HepG2 (cell line): ENCODE measurements around the gene CRKL. TPM values are rescaled to one million over a fixed set of nuclear protein-coding genes. Genes with fewer than 3 reads are reported as not detected.
A peak's percentile ranks its signal among the peaks of the same experiment; 100 is the strongest.

Experiments
- ADNP ChIP-seq: sonication (generic); formaldehyde crosslinking; IDR thresholded peaks from 2 replicates; pipeline ENCODE4 v1.4.0; 2020; ENCODE audit warnings: missing genetic modification reagents
- DMAP1 ChIP-seq: IDR thresholded peaks from 2 replicates; pipeline ENCODE4 v1.6.1; 2016
- JDP2 ChIP-seq: sonication (generic); formaldehyde crosslinking; IDR thresholded peaks from 2 replicates; pipeline ENCODE4 v1.8.1; 2022; ENCODE audit warnings: missing genetic modification reagents, borderline replicate concordance
- MATR3 ChIP-seq: sonication (generic); formaldehyde crosslinking; IDR thresholded peaks from 2 replicates; pipeline ENCODE4 v1.4.0; 2020; ENCODE audit warnings: missing genetic modification reagents
- MIER2 ChIP-seq: IDR thresholded peaks from 2 replicates; pipeline ENCODE4 v1.6.1; 2016; ENCODE audit warnings: missing biosample characterization, missing genetic modification reagents
- NFYC ChIP-seq: IDR thresholded peaks from 2 replicates; pipeline ENCODE4 v1.6.1; 2016; ENCODE audit warnings: missing genetic modification reagents, missing compliant biosample characterization
- PPARG ChIP-seq: conservative IDR thresholded peaks from 2 replicates; pipeline ENCODE4 v1.6.1; 2016; ENCODE audit warnings: missing biosample characterization, missing genetic modification reagents
- PRMT3 ChIP-seq: sonication (generic); formaldehyde crosslinking; IDR thresholded peaks from 2 replicates; pipeline ENCODE4 v1.8.1; 2022; ENCODE audit warnings: low read depth, mild to moderate bottlenecking, moderate library complexity, missing genetic modification reagents, borderline replicate concordance
- SIN3B ChIP-seq: fragments of 150-350 bp; IDR thresholded peaks from 2 replicates; pipeline ENCODE4 v1.6.1; 2014; ENCODE audit warnings: low read length
- SP2 ChIP-seq: sonication (generic); formaldehyde crosslinking; IDR thresholded peaks from 2 replicates; pipeline ENCODE4 v1.5.1; 2020; ENCODE audit warnings: mild to moderate bottlenecking, missing genetic modification reagents
- SRSF1 ChIP-seq: fragments of 200-400 bp; formaldehyde crosslinking; optimal IDR thresholded peaks from 2 replicates; pipeline ENCODE3; 2017; ENCODE audit warnings: mild to moderate bottlenecking, low read depth, low read length, moderate library complexity
- XRCC5 ChIP-seq: fragments of 200-400 bp; formaldehyde crosslinking; optimal IDR thresholded peaks from 2 replicates; pipeline ENCODE3; 2017; ENCODE audit warnings: mild to moderate bottlenecking, low read length
- ZBTB10 ChIP-seq: sonication (generic); formaldehyde crosslinking; IDR thresholded peaks from 2 replicates; pipeline ENCODE4 v1.4.0; 2020; ENCODE audit warnings: missing genetic modification reagents, borderline replicate concordance
- ZFP36 ChIP-seq: fragments of 150-350 bp; IDR thresholded peaks from 2 replicates; pipeline ENCODE4 v1.6.1; 2018; ENCODE audit warnings: borderline replicate concordance, low read length, low read depth; ENCODE audit not compliant: partially characterized antibody
- ZNF143 ChIP-seq: sonication (generic); formaldehyde crosslinking; IDR thresholded peaks from 2 replicates; pipeline ENCODE4 v1.4.0; 2020; ENCODE audit warnings: missing genetic modification reagents
- ZNF510 ChIP-seq: sonication (generic); formaldehyde crosslinking; IDR thresholded peaks from 2 replicates; pipeline ENCODE4 v1.4.0; 2020; ENCODE audit warnings: low read depth, mild to moderate bottlenecking, missing genetic modification reagents
- ZNF598 ChIP-seq: sonication (generic); formaldehyde crosslinking; IDR thresholded peaks from 2 replicates; pipeline ENCODE4 v1.5.1; 2020; ENCODE audit warnings: mild to moderate bottlenecking, missing genetic modification reagents, borderline replicate concordance
- ZNF777 ChIP-seq: sonication (generic); formaldehyde crosslinking; IDR thresholded peaks from 2 replicates; pipeline ENCODE4 v1.4.0; 2020; ENCODE audit warnings: missing genetic modification reagents
- ZNF784 ChIP-seq: sonication (generic); formaldehyde crosslinking; IDR thresholded peaks from 2 replicates; pipeline ENCODE4 v1.5.1; 2020; ENCODE audit warnings: missing genetic modification reagents, mild to moderate bottlenecking, borderline replicate concordance
- polyA plus RNA-seq, 8 experiments: library from polyadenylated mRNA; depleted of rRNA in 3 of 8; stranded (reverse) in 7 of 8; unstranded in 1 of 8; fragments of >200 nt; fragmentation: Illumina TruSeq in 4 of 8; extraction: Trizol in 4 of 8; gene quantifications; 2 replicates each; pipeline versions ENCODE4 v1.2.1 to v1.2.3, GENCODE V29; 2011 to 2016; ENCODE audit warnings: low read depth in 4 of 8, missing spikeins in 1 of 8, mixed read lengths in 1 of 8; ENCODE audit not compliant: insufficient read depth in 1 of 8
- total RNA-seq, 5 experiments: library from RNA; depleted of rRNA; stranded (reverse); fragments of >200 nt; fragmentation: Illumina TruSeq; extraction: Trizol; gene quantifications; 2 replicates each; pipeline ENCODE4 v1.2.3, GENCODE V29; 2016; ENCODE audit warnings: low read depth in 1 of 5
- TF ChIP-seq, protein P1 (sequence below): sonication (generic); formaldehyde crosslinking; IDR thresholded peaks from 2 replicates; pipeline ENCODE4 v1.8.1; 2023; ENCODE audit warnings: mild to moderate bottlenecking, moderate library complexity, missing genetic modification reagents
- TF ChIP-seq, protein P2 (sequence below): sonication (generic); formaldehyde crosslinking; IDR thresholded peaks from 2 replicates; pipeline ENCODE4 v1.5.1; 2020; ENCODE audit warnings: missing genetic modification reagents, mild to moderate bottlenecking, borderline replicate concordance
- TF ChIP-seq, protein P3 (sequence below): sonication (generic); formaldehyde crosslinking; IDR thresholded peaks from 2 replicates; pipeline ENCODE4 v1.8.1; 2023; ENCODE audit warnings: mild to moderate bottlenecking, missing genetic modification reagents

The CRKL gene
- total and polyA plus RNA-seq, 2 of the 13 experiments (the other 11 are each of a cell fraction or from before 2014, with no cell fraction given) = 37.4 to 60.6 TPM

GRCh38 chr22:20981787-20982562 lies 64.8 kb downstream of the CRKL start, which contains the start of gene LZTR1 (continued):
- TF ChIP-seq DMAP1 (CRISPR knock-in tag) (peak; percentile 95), SP2 (CRISPR knock-in tag) (peak; percentile 58), PPARG (0 out of 2 replicates have a peak, but pooled peaks have one; percentile 12), ZNF598 (CRISPR knock-in tag) (peak; percentile 95), ZNF777 (CRISPR knock-in tag) (peak; percentile 75), ZNF784 (CRISPR knock-in tag) (peak; percentile 97), JDP2 (CRISPR knock-in tag) (no peak), ZNF510 (CRISPR knock-in tag) (peak; percentile 96; the same call in 1 of the 2 replicates), MATR3 (CRISPR knock-in tag) (no peak), XRCC5 (peak; percentile 69), ADNP (CRISPR knock-in tag) (no peak), ZBTB10 (CRISPR knock-in tag) (peak; percentile 92), SRSF1 (no peak), ZFP36 (no peak), MIER2 (CRISPR knock-in tag) (no peak), SIN3B (no peak), ZNF143 (CRISPR knock-in tag) (peak; percentile 96), NFYC (peak; percentile 20; the same call in 1 of the 2 replicates), PRMT3 (CRISPR knock-in tag) (no peak; the same call in 1 of the 2 replicates)
- TF ChIP-seq, protein P1, sequence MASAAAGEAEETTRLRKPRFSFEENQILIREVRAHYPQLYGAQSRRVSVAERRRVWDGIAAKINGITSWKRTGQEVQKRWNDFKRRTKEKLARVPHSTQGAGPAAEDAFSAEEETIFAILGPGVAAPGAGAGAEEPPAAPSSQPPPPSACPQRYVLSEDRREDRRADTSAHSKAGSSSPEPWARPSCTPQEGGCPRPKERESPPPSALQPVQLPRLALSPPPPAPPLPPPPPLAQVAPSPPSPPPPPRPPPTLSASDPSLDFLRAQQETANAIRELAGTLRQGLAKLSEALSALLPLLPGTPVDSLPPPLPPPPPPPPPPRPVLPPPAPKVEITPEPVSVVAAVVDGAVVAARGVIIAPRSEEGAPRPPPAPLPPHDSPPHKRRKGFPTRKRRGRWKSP = peak; percentile 97; the same call in 1 of the 2 replicates
- TF ChIP-seq, protein P2, sequence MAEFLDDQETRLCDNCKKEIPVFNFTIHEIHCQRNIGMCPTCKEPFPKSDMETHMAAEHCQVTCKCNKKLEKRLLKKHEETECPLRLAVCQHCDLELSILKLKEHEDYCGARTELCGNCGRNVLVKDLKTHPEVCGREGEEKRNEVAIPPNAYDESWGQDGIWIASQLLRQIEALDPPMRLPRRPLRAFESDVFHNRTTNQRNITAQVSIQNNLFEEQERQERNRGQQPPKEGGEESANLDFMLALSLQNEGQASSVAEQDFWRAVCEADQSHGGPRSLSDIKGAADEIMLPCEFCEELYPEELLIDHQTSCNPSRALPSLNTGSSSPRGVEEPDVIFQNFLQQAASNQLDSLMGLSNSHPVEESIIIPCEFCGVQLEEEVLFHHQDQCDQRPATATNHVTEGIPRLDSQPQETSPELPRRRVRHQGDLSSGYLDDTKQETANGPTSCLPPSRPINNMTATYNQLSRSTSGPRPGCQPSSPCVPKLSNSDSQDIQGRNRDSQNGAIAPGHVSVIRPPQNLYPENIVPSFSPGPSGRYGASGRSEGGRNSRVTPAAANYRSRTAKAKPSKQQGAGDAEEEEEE (CRISPR knock-in tag) = no peak
- TF ChIP-seq, protein P3, sequence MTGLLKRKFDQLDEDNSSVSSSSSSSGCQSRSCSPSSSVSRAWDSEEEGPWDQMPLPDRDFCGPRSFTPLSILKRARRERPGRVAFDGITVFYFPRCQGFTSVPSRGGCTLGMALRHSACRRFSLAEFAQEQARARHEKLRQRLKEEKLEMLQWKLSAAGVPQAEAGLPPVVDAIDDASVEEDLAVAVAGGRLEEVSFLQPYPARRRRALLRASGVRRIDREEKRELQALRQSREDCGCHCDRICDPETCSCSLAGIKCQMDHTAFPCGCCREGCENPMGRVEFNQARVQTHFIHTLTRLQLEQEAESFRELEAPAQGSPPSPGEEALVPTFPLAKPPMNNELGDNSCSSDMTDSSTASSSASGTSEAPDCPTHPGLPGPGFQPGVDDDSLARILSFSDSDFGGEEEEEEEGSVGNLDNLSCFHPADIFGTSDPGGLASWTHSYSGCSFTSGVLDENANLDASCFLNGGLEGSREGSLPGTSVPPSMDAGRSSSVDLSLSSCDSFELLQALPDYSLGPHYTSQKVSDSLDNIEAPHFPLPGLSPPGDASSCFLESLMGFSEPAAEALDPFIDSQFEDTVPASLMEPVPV (CRISPR knock-in tag) = peak; percentile 97
